Activated T-cell treated with anti-CD3 and anti-CD28 coated beads for 1 hour (primary cell): ENCODE results near the gene NYAP1.
A peak's percentile ranks its signal among the peaks of the same experiment; 100 is the strongest.
"Not testable (repeated sequence)": the region's sequence is repeated elsewhere in the genome, so short reads cannot be mapped to it uniquely, and the experiment has no call there.

Experiments used
- DNase-seq: peaks from one replicate; pipeline ENCODE4 v3.0.0-alpha.2; 2020; ENCODE audit warnings: low read depth

The NYAP1 gene

DNA sequence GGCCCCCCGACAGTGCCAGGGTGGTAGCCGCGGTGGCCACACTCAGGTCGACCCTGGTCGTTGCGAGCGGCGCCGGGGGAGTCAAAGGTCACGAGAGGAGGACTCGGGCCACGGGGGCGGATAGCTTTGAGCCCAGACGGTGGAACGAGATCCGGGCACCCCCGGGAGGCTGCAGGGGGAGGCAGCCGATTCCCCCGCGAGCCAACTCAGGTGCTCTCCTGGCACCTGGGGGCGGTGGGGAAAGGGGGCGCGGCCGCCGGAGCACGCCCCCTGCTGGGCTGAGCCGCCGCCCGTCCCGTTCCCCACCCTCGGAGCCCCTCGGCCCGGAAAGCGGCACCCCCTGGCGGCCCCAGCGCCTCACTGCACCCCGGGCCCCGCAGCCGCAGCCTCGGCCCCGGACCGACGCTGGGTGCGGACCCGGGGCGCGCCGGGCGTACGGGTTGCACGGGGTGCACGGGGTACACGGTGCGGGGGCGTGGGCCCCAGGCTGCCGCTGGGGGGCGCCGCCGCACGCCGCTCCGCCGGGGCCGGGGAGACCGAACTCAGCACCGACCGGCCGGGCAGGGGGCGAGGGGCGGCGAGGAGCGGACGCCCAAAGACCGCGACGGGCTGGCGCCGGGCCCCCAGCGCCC, 521 bp upstream of the NYAP1 start:
- peak; percentile 76 for DNase-seq

- DNase-seq, result no peak
Measured at GRCh38 chr7:100484673-100485045, 932 bp downstream of the NYAP1 start.

- no peak for DNase-seq
Measured at GRCh38 chr7:100485471-100485876, 1.7 kb downstream of the NYAP1 start.

DNA sequence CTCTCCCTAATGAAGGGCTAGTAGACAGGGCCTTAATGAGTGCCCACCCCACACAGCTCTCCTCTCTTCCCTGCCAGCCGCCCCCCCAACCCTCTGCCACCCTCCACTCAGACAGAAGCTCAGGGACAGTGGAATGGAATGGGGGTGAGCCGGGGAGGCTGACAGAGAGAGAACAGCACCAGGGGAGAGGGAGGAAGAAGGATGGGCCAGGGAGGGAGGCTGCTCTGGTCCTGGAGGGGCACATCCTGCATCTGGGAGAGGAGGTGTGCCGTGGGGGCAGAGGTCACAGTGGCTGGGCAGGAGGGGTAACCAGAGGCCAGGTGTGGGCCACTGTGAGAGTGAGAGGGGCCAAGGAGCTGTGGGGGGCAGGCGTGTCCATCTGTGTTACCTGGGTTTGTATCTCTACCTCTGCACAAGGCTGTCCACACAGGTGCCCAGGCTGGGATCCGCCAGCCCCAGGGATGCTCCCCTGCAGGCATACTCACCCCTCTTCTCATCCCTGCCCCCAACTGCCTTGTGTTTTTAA, 2.4 kb downstream of the NYAP1 start:
- no peak for DNase-seq

DNA sequence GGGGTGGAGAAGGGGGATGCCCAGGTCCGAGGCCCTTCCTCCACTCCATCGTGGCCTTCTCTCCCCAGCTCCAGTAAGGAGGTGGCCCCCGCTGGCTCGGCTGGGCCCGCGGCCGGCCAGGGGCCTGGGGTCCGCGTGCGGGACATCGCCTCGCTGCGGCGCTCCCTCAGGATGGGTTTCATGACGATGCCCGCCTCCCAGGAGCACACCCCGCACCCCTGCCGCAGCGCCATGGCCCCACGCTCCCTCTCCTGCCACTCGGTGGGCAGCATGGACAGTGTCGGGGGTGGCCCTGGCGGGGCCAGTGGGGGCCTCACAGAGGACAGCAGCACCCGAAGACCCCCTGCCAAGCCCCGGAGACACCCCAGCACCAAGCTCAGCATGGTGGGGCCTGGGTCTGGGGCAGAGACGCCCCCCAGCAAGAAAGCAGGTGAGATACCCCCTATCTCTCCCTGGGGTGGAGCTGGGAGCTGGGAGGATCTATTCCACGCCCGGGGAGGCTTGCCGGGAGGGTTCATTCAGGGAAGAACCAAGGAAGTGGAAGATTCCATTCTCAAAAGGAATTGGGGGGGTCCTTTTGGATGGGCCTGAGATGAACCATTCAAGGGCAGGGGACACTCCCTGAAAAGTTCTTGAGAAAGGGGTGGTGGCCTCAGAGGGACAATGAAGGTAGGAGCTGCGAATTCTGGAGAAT, 3.2 kb downstream of the NYAP1 start:
- DNase-seq, result no peak

DNA sequence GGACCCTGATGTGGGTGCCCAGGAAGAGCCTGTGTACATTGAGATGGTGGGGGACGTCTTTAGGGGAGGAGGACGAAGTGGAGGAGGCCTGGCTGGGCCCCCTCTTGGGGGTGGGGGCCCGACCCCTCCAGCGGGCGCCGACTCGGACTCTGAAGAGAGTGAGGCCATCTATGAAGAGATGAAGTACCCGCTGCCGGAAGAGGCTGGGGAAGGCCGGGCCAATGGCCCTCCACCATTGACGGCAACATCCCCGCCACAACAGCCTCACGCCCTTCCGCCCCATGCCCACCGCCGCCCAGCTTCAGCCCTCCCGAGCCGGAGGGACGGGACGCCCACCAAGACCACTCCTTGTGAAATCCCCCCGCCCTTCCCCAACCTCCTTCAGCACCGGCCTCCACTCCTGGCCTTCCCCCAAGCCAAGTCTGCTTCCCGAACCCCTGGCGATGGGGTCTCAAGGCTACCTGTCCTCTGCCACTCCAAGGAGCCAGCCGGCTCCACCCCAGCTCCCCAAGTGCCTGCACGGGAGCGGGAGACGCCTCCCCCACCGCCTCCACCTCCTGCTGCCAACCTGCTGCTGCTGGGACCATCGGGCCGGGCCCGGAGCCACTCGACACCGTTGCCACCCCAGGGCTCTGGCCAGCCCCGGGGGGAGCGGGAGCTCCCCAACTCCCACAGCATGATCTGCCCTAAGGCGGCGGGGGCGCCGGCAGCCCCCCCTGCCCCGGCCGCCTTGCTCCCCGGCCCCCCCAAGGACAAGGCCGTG, 4.8 kb downstream of the NYAP1 start:
- DNase-seq, result no peak

DNA sequence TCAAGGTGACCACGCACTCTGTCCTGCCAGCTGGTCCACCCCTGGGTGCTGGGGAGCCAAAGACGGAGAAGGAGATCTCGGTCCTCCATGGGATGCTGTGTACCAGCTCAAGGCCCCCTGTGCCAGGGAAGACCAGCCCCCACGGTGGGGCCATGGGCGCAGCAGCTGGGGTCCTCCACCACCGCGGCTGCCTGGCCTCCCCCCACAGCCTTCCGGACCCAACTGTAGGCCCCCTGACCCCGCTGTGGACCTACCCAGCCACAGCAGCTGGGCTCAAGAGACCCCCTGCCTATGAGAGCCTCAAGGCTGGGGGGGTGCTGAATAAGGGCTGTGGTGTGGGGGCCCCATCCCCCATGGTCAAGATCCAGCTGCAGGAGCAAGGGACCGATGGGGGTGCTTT, 5.4 kb downstream of the NYAP1 start:
- DNase-seq, result no peak

DNA sequence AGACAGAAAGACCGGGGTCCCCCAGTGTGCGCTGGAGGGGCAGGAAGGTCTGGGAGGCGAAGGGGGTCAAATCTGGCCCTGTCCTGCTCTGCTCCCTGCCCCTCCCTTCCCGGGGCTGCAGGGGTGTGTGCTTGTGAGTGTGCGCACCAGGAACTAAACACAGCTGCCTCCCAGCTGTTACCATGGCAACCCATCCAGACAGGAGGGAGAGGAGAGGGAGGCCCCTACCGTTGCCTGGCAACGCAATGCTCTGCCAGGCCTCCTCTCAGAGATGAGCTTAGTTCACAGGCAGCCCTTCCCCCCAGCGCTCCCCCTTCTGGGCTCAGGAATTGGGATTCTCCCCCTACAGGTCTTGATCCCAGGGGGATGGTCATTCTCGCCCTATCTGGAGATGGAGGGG, 6.1 kb downstream of the NYAP1 start:
- DNase-seq, result no peak

GRCh38 chr7:100490483-100491191, 6.9 kb downstream of the NYAP1 start:
- DNase-seq, result no peak

- DNase-seq, result no peak
Measured at GRCh38 chr7:100491192-100491578, 7.5 kb downstream of the NYAP1 start.

- DNase-seq, result no peak
Measured at GRCh38 chr7:100492738-100493475, 9.2 kb downstream of the NYAP1 start.

- peak; percentile 54 for DNase-seq
Measured at GRCh38 chr7:100493476-100494264, 9.9 kb downstream of the NYAP1 start.

DNA sequence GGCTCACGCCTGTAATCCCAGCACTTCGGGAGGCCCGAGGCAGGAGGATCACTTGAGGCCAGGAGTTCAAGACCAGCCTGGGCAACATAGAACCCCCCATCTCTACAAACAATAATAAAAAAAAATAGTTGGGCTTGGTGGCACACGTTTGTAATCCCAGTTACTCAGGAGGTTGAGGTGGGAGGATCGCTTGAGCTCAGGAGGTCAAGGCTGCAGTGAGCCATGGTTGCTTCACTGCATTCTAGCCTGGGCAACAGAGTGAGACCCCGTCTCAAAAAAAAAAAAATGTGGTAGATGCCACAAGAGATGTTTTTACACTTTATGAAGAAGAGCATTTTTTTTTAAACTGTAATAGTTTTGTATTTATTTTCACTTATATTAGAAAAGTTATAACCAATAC, 12.8 kb downstream of the NYAP1 start:
- DNase-seq, result no peak

GRCh38 chr7:100500743-100501142, 17.0 kb downstream of the NYAP1 start:
- DNase-seq, result not testable (repeated sequence)

DNA sequence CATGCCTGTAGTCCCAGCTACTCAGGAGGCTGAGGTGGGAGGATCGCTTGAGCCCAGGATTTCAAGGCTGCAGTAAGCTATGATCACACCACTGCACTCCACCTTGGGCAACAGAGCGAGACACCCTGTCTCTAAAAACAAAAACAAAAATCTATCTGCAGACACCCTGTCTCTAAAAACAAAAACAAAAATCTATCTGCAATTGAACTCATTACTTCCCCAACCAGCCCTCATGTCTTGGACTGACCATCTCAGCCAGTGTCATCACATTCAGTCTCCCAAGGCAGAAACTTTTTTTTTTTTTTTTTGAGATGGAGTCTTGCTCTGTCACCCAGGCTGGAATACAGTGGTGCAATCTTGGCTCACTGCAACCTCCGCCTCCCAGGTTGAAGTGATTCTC, 20.3 kb downstream of the NYAP1 start:
- DNase-seq, result not testable (repeated sequence)

GRCh38 chr7:100504887-100505611, 21.3 kb downstream of the NYAP1 start:
- no peak for DNase-seq

DNA sequence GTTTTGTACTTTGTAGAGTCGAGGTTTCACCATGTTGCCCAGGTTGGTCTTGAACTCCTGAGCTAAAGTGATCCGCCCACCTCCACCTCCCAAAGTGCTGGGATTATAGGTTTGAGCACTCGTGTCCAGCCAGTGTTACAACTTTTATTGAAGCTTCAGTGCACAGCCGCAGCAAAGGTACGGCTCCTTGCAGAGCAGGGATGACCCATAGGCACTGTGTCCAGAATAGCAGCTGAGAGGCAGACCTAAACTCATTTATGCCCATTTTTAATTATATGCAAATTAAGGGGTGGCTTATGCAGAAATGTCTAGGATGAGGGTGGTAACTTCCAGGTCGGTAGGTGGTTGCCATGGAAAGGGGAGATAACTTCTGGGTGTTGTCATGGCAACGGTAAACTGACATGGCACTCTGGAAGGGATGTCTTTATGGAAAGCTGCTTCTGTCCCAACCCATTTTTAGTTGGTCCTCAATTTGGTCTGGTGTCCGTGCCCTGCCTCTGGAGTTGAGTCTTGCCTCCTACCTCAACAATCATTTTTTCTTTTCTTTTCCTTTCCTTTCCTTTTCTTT, 22.7 kb downstream of the NYAP1 start:
- DNase-seq, result no peak

DNA sequence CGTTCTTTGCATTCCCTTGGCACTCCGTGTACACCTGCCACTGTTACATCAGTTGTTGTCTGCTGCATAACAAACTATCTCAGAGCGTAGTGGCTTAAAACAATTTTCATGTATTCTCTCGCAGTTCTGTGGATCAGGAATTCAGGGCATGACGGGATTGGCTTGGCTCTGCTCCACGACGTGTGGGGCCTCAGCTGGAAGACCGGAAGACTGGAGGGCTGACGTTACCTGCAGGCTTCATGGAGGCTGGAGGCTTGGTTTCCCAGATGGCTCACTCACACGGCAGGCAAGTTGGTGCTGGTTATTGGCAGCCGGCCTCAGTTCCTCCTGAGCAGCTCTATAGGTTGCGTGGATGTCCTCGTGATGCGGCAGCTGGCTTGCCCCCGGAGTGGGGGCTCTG, 25.5 kb downstream of the NYAP1 start:
- DNase-seq, result no peak

DNA sequence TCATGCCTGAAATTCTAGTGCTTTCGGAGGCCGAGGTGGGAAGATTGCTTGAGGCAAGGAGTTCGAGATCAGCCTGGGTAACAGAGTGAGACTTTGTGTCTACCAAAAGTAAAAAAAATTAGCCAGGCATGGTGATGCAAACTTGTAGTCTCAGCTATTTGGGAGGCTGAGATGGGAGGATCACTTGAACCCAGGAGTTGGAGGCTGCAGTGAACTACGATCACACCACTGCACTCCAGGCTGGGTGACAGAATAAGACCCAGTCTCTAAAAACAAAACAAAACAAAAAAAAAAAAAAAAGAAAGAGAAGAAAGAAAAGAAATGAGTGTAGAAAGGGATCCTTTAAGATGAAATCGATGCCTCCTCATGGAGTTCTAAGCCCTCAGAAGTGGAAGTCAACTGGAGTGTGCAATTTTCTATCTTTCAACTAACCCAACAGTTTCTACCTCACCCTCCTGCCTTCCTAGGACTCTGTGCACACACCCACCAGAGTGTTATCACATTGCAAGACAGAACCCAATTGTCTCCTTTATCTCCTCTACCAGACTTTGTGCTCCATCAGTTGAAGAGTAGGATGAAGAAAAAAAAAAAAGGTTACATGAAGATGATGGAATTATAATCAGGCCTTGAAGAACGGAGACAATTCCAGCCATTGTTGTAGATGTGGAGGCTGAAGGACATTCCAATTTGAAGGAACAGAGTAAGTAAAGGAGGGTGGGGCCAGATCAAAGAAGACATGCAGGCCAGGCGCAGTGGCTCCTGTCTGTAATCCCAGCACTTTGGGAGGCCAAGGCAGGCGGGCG, 26.9 kb downstream of the NYAP1 start:
- no peak for DNase-seq
